Astrocyte of the spinal cord (primary cell): ENCODE data around the gene TRIM69.
A peak's percentile ranks its signal among the peaks of the same experiment; 100 is the strongest.
"Not testable (repeated sequence)": the region's sequence is repeated elsewhere in the genome, so short reads cannot be mapped to it uniquely, and the experiment has no call there.

Source experiments
- DNase-seq: peaks from one replicate; pipeline ENCODE4 v3.0.0; 2011; ENCODE audit warnings: low read depth, low spot score
- H3K4me3 ChIP-seq: 2 replicates; pipeline ENCODE4 v1.5.1; 2011; ENCODE audit warnings: low read depth, mild to moderate bottlenecking, low read length, moderate library complexity
- in situ Hi-C: cut with HindIII; loops from 2 replicates; pipeline ENCODE4 v1.10.0; 2017; ENCODE audit warnings: low sequenced_read_pairs
- TF ChIP-seq, protein P1 (sequence below): IDR thresholded peaks from 2 replicates; pipeline ENCODE4 v1.5.1; 2012; ENCODE audit warnings: low read depth, mild to moderate bottlenecking, low read length, inconsistent platforms

The TRIM69 gene

DNA sequence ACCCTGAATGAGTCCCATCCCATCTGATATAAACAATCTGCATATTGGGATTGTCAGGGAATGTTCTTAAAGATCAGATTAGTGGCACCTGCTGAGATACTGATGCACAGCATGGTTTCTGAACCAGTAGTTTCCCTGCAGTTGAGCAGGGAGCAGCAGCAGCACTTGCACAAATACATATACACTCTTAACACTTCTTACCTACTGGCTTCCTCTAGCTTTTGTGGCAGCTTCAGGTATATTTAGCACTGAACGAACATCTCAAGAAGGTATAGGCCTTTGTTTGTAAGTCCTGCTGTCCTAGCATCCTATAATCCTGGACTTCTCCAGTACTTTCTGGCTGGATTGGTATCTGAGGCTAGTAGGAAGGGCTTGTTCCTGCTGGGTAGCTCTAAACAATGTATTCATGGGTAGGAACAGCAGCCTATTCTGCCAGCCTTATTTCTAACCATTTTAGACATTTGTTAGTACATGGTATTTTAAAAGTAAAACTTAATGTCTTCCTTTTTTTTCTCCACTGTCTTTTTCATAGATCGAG lies 20.5 kb upstream of the TRIM69 start:
- DNase-seq, result no peak
- TF ChIP-seq, protein P1, sequence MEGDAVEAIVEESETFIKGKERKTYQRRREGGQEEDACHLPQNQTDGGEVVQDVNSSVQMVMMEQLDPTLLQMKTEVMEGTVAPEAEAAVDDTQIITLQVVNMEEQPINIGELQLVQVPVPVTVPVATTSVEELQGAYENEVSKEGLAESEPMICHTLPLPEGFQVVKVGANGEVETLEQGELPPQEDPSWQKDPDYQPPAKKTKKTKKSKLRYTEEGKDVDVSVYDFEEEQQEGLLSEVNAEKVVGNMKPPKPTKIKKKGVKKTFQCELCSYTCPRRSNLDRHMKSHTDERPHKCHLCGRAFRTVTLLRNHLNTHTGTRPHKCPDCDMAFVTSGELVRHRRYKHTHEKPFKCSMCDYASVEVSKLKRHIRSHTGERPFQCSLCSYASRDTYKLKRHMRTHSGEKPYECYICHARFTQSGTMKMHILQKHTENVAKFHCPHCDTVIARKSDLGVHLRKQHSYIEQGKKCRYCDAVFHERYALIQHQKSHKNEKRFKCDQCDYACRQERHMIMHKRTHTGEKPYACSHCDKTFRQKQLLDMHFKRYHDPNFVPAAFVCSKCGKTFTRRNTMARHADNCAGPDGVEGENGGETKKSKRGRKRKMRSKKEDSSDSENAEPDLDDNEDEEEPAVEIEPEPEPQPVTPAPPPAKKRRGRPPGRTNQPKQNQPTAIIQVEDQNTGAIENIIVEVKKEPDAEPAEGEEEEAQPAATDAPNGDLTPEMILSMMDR, result no peak
- no peak overlapping the region for H3K4me3 ChIP-seq
- in situ Hi-C loops, result no loop called here

DNA sequence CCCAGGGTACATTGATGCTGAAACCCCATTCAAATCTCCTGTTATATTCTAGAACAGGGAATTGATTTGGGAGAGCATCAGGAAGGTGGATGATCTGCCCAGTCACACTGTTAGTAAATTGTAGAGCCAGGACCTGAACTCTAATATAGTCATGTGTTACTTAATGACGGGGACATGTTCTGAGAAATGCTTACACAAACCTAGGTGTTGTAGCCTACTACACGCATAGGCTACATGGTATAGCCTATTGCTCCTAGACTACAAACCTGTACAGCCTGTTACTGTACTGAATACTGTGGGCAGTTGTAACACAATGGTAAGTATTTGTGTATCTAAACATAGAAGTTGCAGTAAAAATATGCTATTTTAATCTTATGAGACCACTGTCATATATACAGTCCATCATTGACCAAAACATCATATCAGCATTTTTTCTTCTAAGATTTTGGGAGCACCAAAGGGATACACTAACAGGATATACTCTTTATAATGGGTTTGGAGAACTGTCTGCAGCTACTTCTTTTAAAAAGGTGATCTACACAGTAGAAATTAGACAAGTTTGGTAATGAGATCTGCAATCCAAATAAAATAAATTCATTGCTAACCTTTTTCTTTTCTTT lies 19.2 kb upstream of the TRIM69 start:
- no peak for DNase-seq
- in situ Hi-C loops, result no loop called here
- no peak overlapping the region for H3K4me3 ChIP-seq
- TF ChIP-seq, protein P1, result no peak

DNA sequence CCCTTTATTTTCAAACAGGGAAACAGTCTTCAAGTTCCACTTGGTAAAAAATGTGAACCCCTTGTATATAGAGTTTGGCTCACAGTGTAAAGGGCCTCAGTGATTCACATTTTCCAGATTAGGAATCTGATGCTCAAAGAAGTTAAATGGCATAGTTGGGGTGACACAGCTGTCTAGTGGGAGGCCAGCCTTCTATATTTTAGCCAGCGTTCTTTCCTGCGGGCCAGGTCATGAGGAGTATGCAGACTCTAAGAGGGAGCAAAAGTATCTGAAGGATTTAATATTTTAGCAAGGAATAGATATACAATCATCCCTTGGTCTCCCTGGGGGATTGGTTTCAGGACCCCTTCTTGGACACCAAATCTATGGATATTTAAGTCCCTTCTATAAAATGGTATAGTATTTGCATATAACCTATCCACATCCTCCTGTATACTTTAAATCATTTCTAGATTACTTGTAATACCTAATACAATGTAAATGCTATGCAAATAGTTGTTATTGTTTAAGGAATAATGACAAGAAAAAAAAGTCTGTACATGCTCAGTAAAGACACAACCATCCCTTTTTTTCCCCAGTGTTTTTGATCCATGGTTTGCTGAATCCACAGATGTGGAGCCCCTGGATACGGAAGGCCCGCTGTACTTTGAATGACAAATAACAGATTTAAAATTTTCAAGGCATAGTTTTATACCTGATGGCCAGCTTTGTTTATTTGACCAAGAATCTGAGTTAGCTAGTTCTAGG lies 18.0 kb upstream of the TRIM69 start:
- TF ChIP-seq, protein P1, result no peak
- no peak for DNase-seq
- no peak overlapping the region for H3K4me3 ChIP-seq
- in situ Hi-C loops, result no loop called here

DNA sequence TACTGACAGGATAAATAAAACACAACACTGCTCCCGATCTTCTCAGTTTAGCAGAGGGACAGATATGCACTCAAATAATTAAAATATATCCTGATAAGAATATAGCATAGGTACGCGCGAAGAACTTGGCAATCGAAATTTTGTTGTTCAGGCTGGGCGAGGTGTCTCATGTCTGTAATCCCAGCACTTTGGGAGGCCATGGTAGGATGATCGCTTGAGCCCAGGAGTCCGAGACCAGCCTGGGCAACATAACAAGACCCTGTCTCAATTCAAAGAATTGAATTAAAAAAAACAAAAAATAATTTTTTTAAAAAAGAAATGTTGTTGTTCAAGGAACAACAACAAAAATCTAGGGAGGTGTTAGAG lies 17.4 kb upstream of the TRIM69 start:
- in situ Hi-C loops, result no loop called here
- TF ChIP-seq, protein P1, result no peak
- no peak overlapping the region for H3K4me3 ChIP-seq
- DNase-seq, result no peak

DNA sequence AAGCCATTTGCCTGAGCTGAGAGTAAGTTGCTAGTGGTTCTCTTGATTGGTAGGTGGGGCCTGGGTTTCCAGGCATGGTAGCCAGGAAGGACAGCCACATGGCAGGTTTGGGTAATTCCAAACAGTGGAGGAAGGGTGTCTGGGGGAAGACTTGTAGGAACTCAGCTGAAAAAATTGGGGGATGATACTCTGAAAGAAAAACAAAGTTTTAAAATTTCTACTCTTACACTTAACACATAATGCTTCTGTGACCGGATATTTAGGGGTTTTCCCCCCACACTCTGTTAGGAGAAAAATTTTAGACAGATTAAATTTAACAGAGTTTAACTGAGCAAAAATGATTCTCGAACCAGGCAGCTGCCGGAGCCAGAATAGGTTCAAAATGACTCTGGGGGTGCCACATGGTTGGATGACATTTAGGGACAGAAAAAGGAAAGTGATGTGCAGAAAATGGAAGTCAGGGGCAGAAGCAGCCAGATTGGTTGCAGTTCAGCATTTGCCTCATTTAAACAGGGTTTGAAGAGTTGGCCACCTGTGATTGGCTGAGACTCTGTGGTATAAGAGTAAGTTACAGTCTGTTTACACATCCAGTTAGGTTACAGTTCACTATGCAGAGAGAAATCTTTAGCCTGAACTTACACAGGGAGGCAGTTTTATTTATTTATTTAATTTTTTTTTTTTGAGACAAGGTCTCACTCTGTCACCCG lies 16.9 kb upstream of the TRIM69 start:
- in situ Hi-C loops, result no loop called here
- no peak overlapping the region for H3K4me3 ChIP-seq
- DNase-seq, result peak; percentile 22
- TF ChIP-seq, protein P1, result no peak

DNA sequence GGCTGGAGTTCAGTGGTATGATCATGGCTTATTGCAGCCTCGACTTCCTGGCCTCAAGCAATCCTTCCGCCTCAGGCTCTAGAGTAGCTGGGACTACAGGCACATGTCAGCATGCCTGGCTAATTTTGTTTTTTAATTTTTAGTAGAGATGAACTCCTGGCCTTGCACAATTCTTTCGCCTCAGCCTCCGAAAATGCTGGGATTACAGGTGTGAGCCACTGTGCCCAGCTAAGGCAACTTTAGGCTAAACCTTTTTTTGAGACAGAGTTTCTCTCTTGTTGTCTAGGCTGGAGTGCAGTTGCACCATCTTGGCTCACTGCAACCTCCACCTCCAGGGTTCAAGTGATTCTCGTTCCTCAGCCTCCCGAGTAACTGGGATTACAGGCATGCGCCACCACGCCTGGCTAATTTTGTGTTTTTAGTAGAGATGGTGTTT lies 16.3 kb upstream of the TRIM69 start:
- H3K4me3 ChIP-seq, in situ Hi-C loops: not testable (repeated sequence)

More for the DNA sequence above, 16.3 kb upstream of the TRIM69 start:
- DNase-seq, result not testable (repeated sequence)
